HL-60 (cell line): ENCODE measurements around the gene C2CD5.
"Not testable (repeated sequence)": the region's sequence is repeated elsewhere in the genome, so short reads cannot be mapped to it uniquely, and the experiment has no call there.

Experiments used
- DNase-seq, 2 experiments: peaks; one replicate each; pipeline ENCODE4 v3.0.0-alpha.2; 2010 to 2020; ENCODE audit warnings: low read depth in 1 of 2, low spot score in 1 of 2
- H3K27ac ChIP-seq: fragments of 250-450 bp; sonication (Bioruptor Pico); replicated peaks from 2 replicates; pipeline ENCODE4 v1.5.1; 2020; ENCODE audit warnings: mild to moderate bottlenecking, moderate library complexity
- H3K27me3 ChIP-seq: fragments of 250-450 bp; sonication (Bioruptor Pico); 2 replicates; pipeline ENCODE4 v1.5.1; 2021; ENCODE audit warnings: mild to moderate bottlenecking, moderate library complexity; ENCODE audit not compliant: insufficient read depth, poor library complexity, severe bottlenecking
- H3K4me3 ChIP-seq: replicated peaks from 2 replicates; pipeline ENCODE4 v1.5.1; 2011; ENCODE audit warnings: mild to moderate bottlenecking, control low read depth, low read length; ENCODE audit not compliant: insufficient read depth
- CTCF ChIP-seq: IDR thresholded peaks from one replicate; pipeline ENCODE4 v1.5.1; 2011; ENCODE audit warnings: low read length, control low read depth, inconsistent platforms; ENCODE audit not compliant: insufficient read depth
- GABPA ChIP-seq: IDR thresholded peaks from 2 replicates; pipeline ENCODE4 v1.6.1; 2012; ENCODE audit warnings: low read depth
- POLR2AphosphoS5 ChIP-seq: IDR thresholded peaks from 2 replicates; pipeline ENCODE4 v1.6.1; 2012; ENCODE audit warnings: low read depth
- REST ChIP-seq: IDR thresholded peaks from 2 replicates; pipeline ENCODE4 v1.6.1; 2012; ENCODE audit warnings: low read depth; ENCODE audit not compliant: insufficient replicate concordance
- SPI1 ChIP-seq: IDR thresholded peaks from 2 replicates; pipeline ENCODE4 v1.6.1; 2012; ENCODE audit warnings: low read depth, mild to moderate bottlenecking, borderline replicate concordance

The C2CD5 gene

GRCh38 chr12:22453511-22453910 lies 90.8 kb downstream of the C2CD5 start:
- no peak overlapping the region for H3K4me3 ChIP-seq
- no peaks in the 10 kb centered on the region for H3K27me3 ChIP-seq
- no peak for DNase-seq
- no peak overlapping the region for H3K27ac ChIP-seq
- TF ChIP-seq GABPA (no peak), CTCF (no peak), SPI1 (no peak), REST (no peak)

GRCh38 chr12:22447223-22447622 lies 97.1 kb downstream of the C2CD5 start:
- TF ChIP-seq GABPA: no peak
- TF ChIP-seq CTCF: no peak
- TF ChIP-seq REST: no peak
- TF ChIP-seq SPI1: no peak
- TF ChIP-seq POLR2AphosphoS5: no peak
- Histone ChIP-seq H3K27me3 (no peaks in the 10 kb centered on the region), H3K4me3 (no peak overlapping the region), H3K27ac (no peak overlapping the region)
- no peak for DNase-seq

GRCh38 chr12:22444317-22444665 lies 100.1 kb downstream of the C2CD5 start:
- not testable (repeated sequence) for DNase-seq, H3K27ac ChIP-seq, H3K4me3 ChIP-seq, H3K27me3 ChIP-seq

GRCh38 chr12:22443379-22444316 lies 100.7 kb downstream of the C2CD5 start:
- no peak for TF ChIP-seq GABPA
- TF ChIP-seq REST: no peak
- TF ChIP-seq POLR2AphosphoS5: no peak
- peak; percentile 37; the same call in 1 of the 2 replicates for TF ChIP-seq SPI1
- TF ChIP-seq CTCF: peak; percentile 70
- Histone ChIP-seq H3K27ac (no peak overlapping the region), H3K4me3 (no peak overlapping the region), H3K27me3 (no peaks in the 10 kb centered on the region)
- peak; percentile 39 to 73 for DNase-seq
